Caco-2 (cell line): Measurements from ENCODE around the gene SMIM24. TPM values are rescaled to one million over a fixed set of nuclear protein-coding genes. Genes with fewer than 3 reads are reported as not detected.
A peak's percentile ranks its signal among the peaks of the same experiment; 100 is the strongest.

Experiments used
- BruUV-seq: library from RNA; stranded (reverse); fragments of 400-500 nt; replicated peaks from 2 replicates; lab custom pipeline; 2021; lab: Mats Ljungman, UMichigan
- CTCF ChIA-PET: fragments of 300-600 bp; sonication (Branson Sonifier 250); formaldehyde crosslinking; loops from one replicate; lab custom pipeline; 2022; ENCODE audit warnings: antibody characterized with exemption; lab: Charles Lee
- POLR2A ChIA-PET: fragments of 300-600 bp; sonication (Branson Sonifier 250); formaldehyde crosslinking; loops from one replicate; lab custom pipeline; 2022; ENCODE audit warnings: antibody characterized with exemption; lab: Charles Lee
- DNase-seq, 2 experiments: peaks; one replicate each; pipeline versions ENCODE4 v3.0.0 to v3.0.0-alpha.2; 2020 to 2022
- H3K27me3 ChIP-seq: replicated peaks from 2 replicates; pipeline ENCODE4 v1.6.0; 2011; ENCODE audit warnings: low read length; ENCODE audit not compliant: control insufficient read depth, insufficient read depth
- H3K36me3 ChIP-seq: 2 replicates; pipeline ENCODE4 v1.5.1; 2011; ENCODE audit warnings: low read length; ENCODE audit not compliant: control insufficient read depth, insufficient read depth
- H3K4me1 ChIP-seq: fragments of 250-450 bp; sonication (Bioruptor Pico); 2 replicates; pipeline ENCODE4 v1.5.1; 2020; ENCODE audit warnings: mild to moderate bottlenecking
- H3K4me3 ChIP-seq: 2 replicates; pipeline ENCODE4 v1.5.1; 2011; ENCODE audit warnings: low read depth, mild to moderate bottlenecking, control low read depth, low read length
- H3K9me3 ChIP-seq: fragments of 250-450 bp; sonication (Bioruptor Pico); 2 replicates; pipeline ENCODE4 v1.5.1; 2020; ENCODE audit warnings: mild to moderate bottlenecking, moderate library complexity
- H3K27ac Mint-ChIP-seq: one replicate; pipeline ENCODE4 v1.8.0; 2022; ENCODE audit warnings: mixed read lengths; ENCODE audit not compliant: unreplicated experiment
- H3K27me3 Mint-ChIP-seq: one replicate; pipeline ENCODE4 v1.8.0; 2022; ENCODE audit warnings: mixed read lengths; ENCODE audit not compliant: insufficient read depth, unreplicated experiment
- H3K36me3 Mint-ChIP-seq: one replicate; pipeline ENCODE4 v1.8.0; 2022; ENCODE audit warnings: mild to moderate bottlenecking, mixed read lengths; ENCODE audit not compliant: insufficient read depth, unreplicated experiment
- H3K4me1 Mint-ChIP-seq: one replicate; pipeline ENCODE4 v1.8.0; 2022; ENCODE audit warnings: low read depth, mixed read lengths; ENCODE audit not compliant: unreplicated experiment
- H3K4me3 Mint-ChIP-seq: one replicate; pipeline ENCODE4 v1.8.0; 2022; ENCODE audit warnings: mild to moderate bottlenecking, moderate library complexity, mixed read lengths; ENCODE audit not compliant: unreplicated experiment
- H3K9me3 Mint-ChIP-seq: one replicate; pipeline ENCODE4 v1.8.0; 2022; ENCODE audit warnings: mixed read lengths; ENCODE audit not compliant: unreplicated experiment
- CTCF ChIP-seq, 2 experiments: fragments of 200-600 bp in 1 of 2; IDR thresholded peaks; 1 replicate in 1 of 2; 2 replicates in 1 of 2; pipeline versions ENCODE4 v1.5.1 to v1.8.0; 2011 to 2022; ENCODE audit warnings: antibody characterized with exemption in 1 of 2, control low read depth in 1 of 2, inconsistent platforms in 1 of 2, low read depth in 1 of 2, low read length in 1 of 2, mild to moderate bottlenecking in 1 of 2, moderate library complexity in 1 of 2; ENCODE audit not compliant: insufficient read depth in 1 of 2, severe bottlenecking in 1 of 2, unreplicated experiment in 1 of 2
- intact Hi-C: fragments of 100-400 bp; cut with micrococcal nuclease; formaldehyde crosslinking; loops from one replicate; pipeline ENCODE4 v1.10.0; 2022; ENCODE audit not compliant: unreplicated experiment
- total RNA-seq: library from RNA; stranded (reverse); gene quantifications from 2 replicates; pipeline ENCODE4 v1.2.3, GENCODE V29; 2022

The SMIM24 gene
- total RNA-seq, 1 experiment from 2014 or later = 1.7 TPM

DNA sequence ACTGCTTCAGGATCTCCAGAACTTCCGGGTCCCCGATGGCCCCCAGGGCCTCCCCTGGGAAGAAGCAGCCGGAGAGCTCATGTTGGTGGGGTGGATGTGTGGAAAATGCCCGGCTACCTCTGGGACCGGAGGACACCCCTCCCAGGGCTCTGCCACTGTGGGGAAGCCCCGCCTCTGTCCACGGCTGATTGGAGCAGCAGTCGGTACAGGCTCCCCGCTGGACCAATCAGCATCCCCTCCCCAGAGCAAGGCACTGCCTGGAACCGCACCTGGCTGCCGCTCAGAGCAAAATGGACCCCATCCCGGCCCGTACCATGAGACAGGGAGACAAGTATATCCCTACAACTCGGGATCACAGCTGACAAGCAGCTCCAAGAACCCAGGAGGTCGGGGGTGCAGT is 13.7 kb upstream of the SMIM24 start:
- Histone ChIP-seq H3K27me3 (no peaks in the 10 kb centered on the region), H3K4me3 (no peak overlapping the region), H3K4me1 (peaks cover 4% of the 10 kb centered on the region; the same call in 1 of the 2 replicates), H3K36me3 (no peaks in the 10 kb centered on the region), H3K9me3 (no peaks in the 10 kb centered on the region)
- ChIA-PET POLR2A (interaction anchor here (0.5 kb wide), 1 partner anchor 75 kb away, joined by 4 read pairs; no protein-coding TSS in a partner anchor), CTCF (interaction anchor here (0.5 to 1.0 kb wide), 2 partner anchors 9 to 30 kb away, joined by 3 to 4 read pairs; no protein-coding TSS in a partner anchor)
- H3K27ac Mint-ChIP-seq = no peak overlapping the region
- no peak overlapping the region for H3K4me3 Mint-ChIP-seq
- H3K27me3 Mint-ChIP-seq = no peaks in the 10 kb centered on the region
- H3K36me3 Mint-ChIP-seq = peaks cover 31% of the 10 kb centered on the region
- DNase-seq = peak; percentile 58 to 61
- H3K4me1 Mint-ChIP-seq = peaks cover 5% of the 10 kb centered on the region
- no peaks in the 10 kb centered on the region for H3K9me3 Mint-ChIP-seq
- intact Hi-C loops = no loop called here
- no TSS peak for BruUV-seq
- TF ChIP-seq CTCF (IDR thresholded peaks at IDR 0.05; ENCODE audit: insufficient read depth in 1 of 2, low read depth in 1 of 2, low read length in 1 of 2, severe bottlenecking in 1 of 2, unreplicated experiment in 1 of 2) = no peak

DNA sequence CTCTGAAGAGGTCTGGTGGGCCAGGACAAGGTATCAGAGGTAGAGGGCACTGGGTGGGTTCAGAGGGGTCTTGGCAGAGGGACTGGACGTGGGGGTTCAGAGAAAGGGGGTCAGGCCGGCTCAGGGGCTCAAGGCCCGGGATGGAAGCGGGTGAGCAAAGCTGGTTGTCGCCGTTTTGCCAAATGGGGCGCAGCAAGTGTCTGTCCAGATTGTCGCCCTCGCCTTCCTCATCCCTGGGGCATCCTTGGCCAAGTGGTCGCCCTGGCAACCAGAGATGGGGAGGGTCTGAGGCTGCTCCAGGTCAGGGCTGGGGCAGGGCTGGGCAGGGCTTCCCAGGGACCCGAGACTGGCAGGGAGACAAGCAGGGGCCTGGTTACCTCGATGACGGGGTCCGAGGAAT is 13.3 kb upstream of the SMIM24 start:
- no TSS peak for BruUV-seq
- intact Hi-C loops = no loop called here
- DNase-seq = no peak
- Mint-ChIP-seq H3K4me1 (peaks cover 5% of the 10 kb centered on the region), H3K36me3 (peaks cover 31% of the 10 kb centered on the region), H3K9me3 (no peaks in the 10 kb centered on the region), H3K27me3 (no peaks in the 10 kb centered on the region), H3K27ac (peak overlapping the region; percentile 65), H3K4me3 (no peak overlapping the region)
- TF ChIP-seq CTCF (IDR thresholded peaks at IDR 0.05; ENCODE audit: insufficient read depth in 1 of 2, low read depth in 1 of 2, low read length in 1 of 2, severe bottlenecking in 1 of 2, unreplicated experiment in 1 of 2) = no peak
- H3K27me3 ChIP-seq = no peaks in the 10 kb centered on the region
- CTCF ChIA-PET = no interaction called here
- peaks cover 3% of the 10 kb centered on the region; the same call in 1 of the 2 replicates for H3K4me1 ChIP-seq
- H3K9me3 ChIP-seq = no peaks in the 10 kb centered on the region
- no peaks in the 10 kb centered on the region for H3K36me3 ChIP-seq
- no peak overlapping the region for H3K4me3 ChIP-seq
- POLR2A ChIA-PET = no interaction called here

DNA sequence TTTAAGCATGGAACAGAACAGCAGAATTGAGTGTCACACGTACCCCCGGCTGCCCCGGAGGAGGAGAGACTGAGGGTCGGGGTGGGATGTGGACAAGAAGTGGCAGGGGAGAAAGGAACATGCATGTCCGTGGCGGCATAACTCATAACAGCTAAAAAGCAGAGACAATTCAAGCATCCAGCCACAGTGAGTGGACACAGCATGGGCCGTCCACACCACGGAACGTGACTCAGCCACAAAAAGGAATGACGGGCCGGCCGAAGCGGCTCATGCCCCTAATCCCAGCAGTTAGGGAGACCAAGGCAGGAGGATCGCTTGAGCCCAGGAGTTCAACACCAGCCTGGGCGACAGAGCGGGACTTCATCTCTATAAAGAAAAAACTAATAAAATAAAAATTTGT is 12.6 kb upstream of the SMIM24 start:
- POLR2A ChIA-PET = no interaction called here
- Mint-ChIP-seq H3K9me3 (no peaks in the 10 kb centered on the region), H3K36me3 (peaks cover 28% of the 10 kb centered on the region), H3K4me1 (peaks cover 2% of the 10 kb centered on the region), H3K27ac (peak overlapping the region; percentile 65), H3K4me3 (no peak overlapping the region), H3K27me3 (no peaks in the 10 kb centered on the region)
- Histone ChIP-seq H3K9me3 (no peaks in the 10 kb centered on the region), H3K4me3 (no peak overlapping the region), H3K27me3 (no peaks in the 10 kb centered on the region), H3K36me3 (no peaks in the 10 kb centered on the region), H3K4me1 (no peaks in the 10 kb centered on the region)
- DNase-seq = no peak
- no peak for TF ChIP-seq CTCF (IDR thresholded peaks at IDR 0.05; ENCODE audit: insufficient read depth in 1 of 2, low read depth in 1 of 2, low read length in 1 of 2, severe bottlenecking in 1 of 2, unreplicated experiment in 1 of 2)
- CTCF ChIA-PET = no interaction called here
- intact Hi-C loops = no loop called here
- BruUV-seq = no TSS peak
